ENCODE results near the gene FNDC3A. TPM values are rescaled to one million over a fixed set of nuclear protein-coding genes. Genes with fewer than 3 reads are reported as not detected.

The FNDC3A gene
- total and polyA plus RNA-seq, 9 of the 15 experiments (the other 6 are each of a cell fraction or from before 2014, with no cell fraction given), result 4.1 to 22.0 (median 13.5) TPM

GRCh38 chr13:49021953-49022352 lies 46.2 kb downstream of the FNDC3A start:
- no peaks in the 10 kb centered on the region for H3K9me1 ChIP-seq (ENCODE audit: control insufficient read depth, insufficient read depth, low read length)
- no peak overlapping the region for H3K4me2 ChIP-seq (ENCODE audit: insufficient read depth, low read length)
- no peak for FAIRE-seq
- H3K27me3 ChIP-seq (ENCODE audit: control insufficient read depth in 2 of 2, insufficient read depth in 2 of 2, low read length in 2 of 2), result no peaks in the 10 kb centered on the region
- no peaks in the 10 kb centered on the region for H3K79me2 ChIP-seq (ENCODE audit: control insufficient read depth, insufficient read depth, low read length)
- no peaks in the 10 kb centered on the region for H3K4me1 ChIP-seq (replicated peaks in 1 of 2; ENCODE audit: control insufficient read depth in 2 of 2, insufficient read depth in 2 of 2, low read length in 2 of 2)
- CTCF ChIA-PET (ENCODE audit: low intra/inter-chr PET ratio), result no interaction called here
- no peaks in the 10 kb centered on the region for H4K20me1 ChIP-seq (replicated peaks; ENCODE audit: control insufficient read depth, insufficient read depth, low read length)
- H3K36me3 ChIP-seq (ENCODE audit: control insufficient read depth, insufficient read depth, low read length), result no peaks in the 10 kb centered on the region
- no peak overlapping the region for H2AFZ ChIP-seq (ENCODE audit: low read depth, low read length)
- H3K9me3 ChIP-seq (replicated peaks; ENCODE audit: control insufficient read depth, insufficient read depth, low read depth, low read length), result no peaks in the 10 kb centered on the region
- no peak overlapping the region for H3K27ac ChIP-seq (ENCODE audit: extremely low read depth, low read depth, low read length)
- intact Hi-C loops (cut with micrococcal nuclease) (no loop called here), in situ Hi-C loops (cut with MboI) (no loop called here)
- 88% methylated on average over 1 of the region's 1 CpG for WGBS (ENCODE audit: insufficient coverage, low coverage, missing lambda C conversion rate)
- H3K4me3 ChIP-seq, result no peak overlapping the region
- POLR2A ChIA-PET, result interaction anchor here (0.7 to 0.8 kb wide), 2 partner anchors 10 to 847 kb away, joined by 3 to 4 read pairs; no protein-coding TSS in a partner anchor
- DNase-seq (ENCODE audit: extremely low read depth in 1 of 4, low spot score in 3 of 4), result no peak
- no peak for ATAC-seq
- H3K9ac ChIP-seq (ENCODE audit: insufficient read depth in 1 of 2, low read depth in 2 of 2, low read length in 2 of 2), result no peak overlapping the region
- no TSS peak for BruUV-seq (replicated peaks)
- no peak for TF ChIP-seq ZNF134 (CRISPR knock-in tag; conservative IDR thresholded peaks at IDR 0.05)
- no peak for TF ChIP-seq U2AF1 (optimal IDR thresholded peaks at IDR 0.05; ENCODE audit: low read depth, low read length)
- TF ChIP-seq, protein P1, sequence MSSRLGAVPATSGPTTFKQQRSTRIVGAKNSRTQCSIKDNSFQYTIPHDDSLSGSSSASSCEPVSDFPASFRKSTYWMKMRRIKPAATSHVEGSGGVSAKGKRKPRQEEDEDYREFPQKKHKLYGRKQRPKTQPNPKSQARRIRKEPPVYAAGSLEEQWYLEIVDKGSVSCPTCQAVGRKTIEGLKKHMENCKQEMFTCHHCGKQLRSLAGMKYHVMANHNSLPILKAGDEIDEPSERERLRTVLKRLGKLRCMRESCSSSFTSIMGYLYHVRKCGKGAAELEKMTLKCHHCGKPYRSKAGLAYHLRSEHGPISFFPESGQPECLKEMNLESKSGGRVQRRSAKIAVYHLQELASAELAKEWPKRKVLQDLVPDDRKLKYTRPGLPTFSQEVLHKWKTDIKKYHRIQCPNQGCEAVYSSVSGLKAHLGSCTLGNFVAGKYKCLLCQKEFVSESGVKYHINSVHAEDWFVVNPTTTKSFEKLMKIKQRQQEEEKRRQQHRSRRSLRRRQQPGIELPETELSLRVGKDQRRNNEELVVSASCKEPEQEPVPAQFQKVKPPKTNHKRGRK (tag; IDR thresholded peaks at IDR 0.05), result no peak
- TF ChIP-seq SMARCE1 (IDR thresholded peaks at IDR 0.05), result no peak
- TF ChIP-seq RFX7 (CRISPR knock-in tag; IDR thresholded peaks at IDR 0.05), result no peak
- TF ChIP-seq MYC (IDR thresholded peaks at IDR 0.05; ENCODE audit: low read depth, low read length), result no peak
- no peak for TF ChIP-seq MYC (CRISPR knock-in tag; IDR thresholded peaks at IDR 0.05; ENCODE audit: borderline replicate concordance, low read depth)
- no peak for TF ChIP-seq DEAF1 (CRISPR knock-in tag; IDR thresholded peaks at IDR 0.05)
- TF ChIP-seq ZNF584 (CRISPR knock-in tag; IDR thresholded peaks at IDR 0.05; ENCODE audit: low read depth), result no peak
- no peak for TF ChIP-seq CHAMP1 (IDR thresholded peaks at IDR 0.05)
- TF ChIP-seq ATF7 (IDR thresholded peaks at IDR 0.05), result no peak
- no peak for TF ChIP-seq HCFC1 (IDR thresholded peaks at IDR 0.05; ENCODE audit: low read depth, low read length)
- TF ChIP-seq ESRRA (IDR thresholded peaks at IDR 0.05; ENCODE audit: borderline replicate concordance, low read depth), result no peak
- TF ChIP-seq WHSC1 (IDR thresholded peaks at IDR 0.05; ENCODE audit: low read length), result no peak
- TF ChIP-seq ZNF511 (CRISPR knock-in tag; IDR thresholded peaks at IDR 0.05), result no peak
- no peak for TF ChIP-seq ZFX (CRISPR knock-in tag; IDR thresholded peaks at IDR 0.05)
- TF ChIP-seq RBM14 (IDR thresholded peaks at IDR 0.05; ENCODE audit: borderline replicate concordance, insufficient read depth, low read depth, low read length), result no peak
- TF ChIP-seq MCM5 (IDR thresholded peaks at IDR 0.05; ENCODE audit: low read depth), result no peak
- TF ChIP-seq BRD4 (IDR thresholded peaks at IDR 0.05), result no peak
